ENCODE data around the gene SYTL3.

SYTL3 gene

GRCh38 chr6:158737710-158738615, 88.1 kb downstream of the SYTL3 start:
- Histone ChIP-seq H3K9me3 (peaks cover 3% of the 10 kb centered on the region; the same call in 1 of the 2 replicates), H3K4me3 (ENCODE audit: low read depth, low read length) (no peak overlapping the region), H3K27me3 (peaks cover 2% of the 10 kb centered on the region; the same call in 1 of the 2 replicates), H3K4me1 (peaks cover 6% of the 10 kb centered on the region; the same call in 1 of the 2 replicates), H3K36me3 (no peaks in the 10 kb centered on the region)
- DNase-seq = peak; percentile 38
- TF ChIP-seq CTCF (IDR thresholded peaks at IDR 0.05; ENCODE audit: low read depth, low read length) = no peak

GRCh38 chr6:158739673-158740072, 89.8 kb downstream of the SYTL3 start:
- peaks cover 3% of the 10 kb centered on the region; the same call in 1 of the 2 replicates for H3K9me3 ChIP-seq
- peaks cover 10% of the 10 kb centered on the region for H3K4me1 ChIP-seq
- TF ChIP-seq CTCF (IDR thresholded peaks at IDR 0.05; ENCODE audit: low read depth, low read length) = no peak
- H3K27me3 ChIP-seq = peaks cover 3% of the 10 kb centered on the region; the same call in 1 of the 2 replicates
- DNase-seq = no peak
- H3K36me3 ChIP-seq = no peaks in the 10 kb centered on the region
- H3K4me3 ChIP-seq (ENCODE audit: low read depth, low read length) = no peak overlapping the region

GRCh38 chr6:158743033-158743651, 93.3 kb downstream of the SYTL3 start:
- H3K36me3 ChIP-seq = no peaks in the 10 kb centered on the region
- no peak for TF ChIP-seq CTCF (IDR thresholded peaks at IDR 0.05; ENCODE audit: low read depth, low read length)
- DNase-seq = no peak

GRCh38 chr6:158744986-158745430, 95.2 kb downstream of the SYTL3 start:
- H3K27me3 ChIP-seq = peaks cover 3% of the 10 kb centered on the region; the same call in 1 of the 2 replicates
- peak; percentile 91 for DNase-seq
- H3K4me1 ChIP-seq = peaks cover 8% of the 10 kb centered on the region
- H3K4me3 ChIP-seq (ENCODE audit: low read depth, low read length) = no peak overlapping the region
- no peaks in the 10 kb centered on the region for H3K36me3 ChIP-seq
- no peaks in the 10 kb centered on the region for H3K9me3 ChIP-seq
- peak; percentile 16; the same call in 1 of the 2 replicates for TF ChIP-seq CTCF (IDR thresholded peaks at IDR 0.05; ENCODE audit: low read depth, low read length)

More at GRCh38 chr6:158743033-158743651, 93.3 kb downstream of the SYTL3 start:
- H3K4me3 ChIP-seq (ENCODE audit: low read depth, low read length) = no peak overlapping the region
- peaks cover 3% of the 10 kb centered on the region; the same call in 1 of the 2 replicates for H3K27me3 ChIP-seq
- peaks cover 3% of the 10 kb centered on the region; the same call in 1 of the 2 replicates for H3K9me3 ChIP-seq
- H3K4me1 ChIP-seq = peaks cover 8% of the 10 kb centered on the region

GRCh38 chr6:158751224-158751623, 101.4 kb downstream of the SYTL3 start:
- peaks cover 23% of the 10 kb centered on the region for H3K4me1 ChIP-seq
- H3K36me3 ChIP-seq = no peaks in the 10 kb centered on the region
- no peak for TF ChIP-seq CTCF (IDR thresholded peaks at IDR 0.05; ENCODE audit: low read depth, low read length)
- H3K9me3 ChIP-seq = no peaks in the 10 kb centered on the region
- DNase-seq = no peak
- H3K4me3 ChIP-seq (ENCODE audit: low read depth, low read length) = no peak overlapping the region
- no peaks in the 10 kb centered on the region for H3K27me3 ChIP-seq

Data from BE2C (cell line).